ENCODE measurements around the gene ABTB2.
A peak's percentile ranks its signal among the peaks of the same experiment; 100 is the strongest.

The ABTB2 gene

DNA sequence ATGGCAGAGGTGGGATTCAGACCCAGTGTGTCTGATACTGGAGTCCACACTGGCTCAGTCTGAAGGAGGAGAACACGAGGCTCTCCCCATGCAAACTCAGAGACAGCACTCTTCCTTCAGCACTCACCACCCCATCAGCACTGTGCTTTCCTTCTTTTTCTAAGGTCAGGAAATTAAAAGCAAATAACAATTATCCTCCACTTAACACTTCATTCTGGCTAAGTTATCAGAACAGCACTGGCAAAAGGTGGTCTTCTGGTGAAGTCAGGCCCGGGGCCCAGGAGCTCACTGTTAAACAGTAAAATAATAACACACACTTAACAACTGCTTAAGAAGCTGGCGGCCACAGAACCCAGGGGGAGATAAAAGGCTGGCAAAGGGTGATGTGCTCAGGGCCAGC, 145.2 kb downstream of the ABTB2 start (continued):
- TF ChIP-seq, protein P1, sequence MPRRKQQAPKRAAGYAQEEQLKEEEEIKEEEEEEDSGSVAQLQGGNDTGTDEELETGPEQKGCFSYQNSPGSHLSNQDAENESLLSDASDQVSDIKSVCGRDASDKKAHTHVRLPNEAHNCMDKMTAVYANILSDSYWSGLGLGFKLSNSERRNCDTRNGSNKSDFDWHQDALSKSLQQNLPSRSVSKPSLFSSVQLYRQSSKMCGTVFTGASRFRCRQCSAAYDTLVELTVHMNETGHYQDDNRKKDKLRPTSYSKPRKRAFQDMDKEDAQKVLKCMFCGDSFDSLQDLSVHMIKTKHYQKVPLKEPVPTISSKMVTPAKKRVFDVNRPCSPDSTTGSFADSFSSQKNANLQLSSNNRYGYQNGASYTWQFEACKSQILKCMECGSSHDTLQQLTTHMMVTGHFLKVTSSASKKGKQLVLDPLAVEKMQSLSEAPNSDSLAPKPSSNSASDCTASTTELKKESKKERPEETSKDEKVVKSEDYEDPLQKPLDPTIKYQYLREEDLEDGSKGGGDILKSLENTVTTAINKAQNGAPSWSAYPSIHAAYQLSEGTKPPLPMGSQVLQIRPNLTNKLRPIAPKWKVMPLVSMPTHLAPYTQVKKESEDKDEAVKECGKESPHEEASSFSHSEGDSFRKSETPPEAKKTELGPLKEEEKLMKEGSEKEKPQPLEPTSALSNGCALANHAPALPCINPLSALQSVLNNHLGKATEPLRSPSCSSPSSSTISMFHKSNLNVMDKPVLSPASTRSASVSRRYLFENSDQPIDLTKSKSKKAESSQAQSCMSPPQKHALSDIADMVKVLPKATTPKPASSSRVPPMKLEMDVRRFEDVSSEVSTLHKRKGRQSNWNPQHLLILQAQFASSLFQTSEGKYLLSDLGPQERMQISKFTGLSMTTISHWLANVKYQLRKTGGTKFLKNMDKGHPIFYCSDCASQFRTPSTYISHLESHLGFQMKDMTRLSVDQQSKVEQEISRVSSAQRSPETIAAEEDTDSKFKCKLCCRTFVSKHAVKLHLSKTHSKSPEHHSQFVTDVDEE (CRISPR knock-in tag; IDR thresholded peaks at IDR 0.05), result no peak

DNA sequence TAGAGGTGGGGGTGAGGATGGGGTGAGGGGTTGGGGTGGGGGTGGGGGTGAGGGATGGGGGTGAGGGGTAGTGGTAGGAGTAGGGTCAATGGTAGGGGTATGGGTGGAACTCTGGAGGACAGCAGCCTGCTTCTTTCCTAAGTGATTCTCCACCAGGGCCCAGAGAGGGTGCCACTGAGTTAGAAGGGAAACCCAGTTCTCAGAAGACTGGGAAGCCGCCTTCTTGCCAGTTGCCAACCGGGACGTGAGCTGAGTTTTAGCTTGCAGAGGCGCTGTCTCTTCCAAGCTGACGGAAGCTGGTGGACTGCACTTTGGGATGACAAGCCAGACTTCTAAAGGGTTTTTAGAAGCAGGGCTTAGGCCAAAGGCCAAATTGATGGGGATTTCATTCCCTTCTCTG, 148.0 kb downstream of the ABTB2 start:
- no peak for ATAC-seq
- TF ChIP-seq, protein P2, sequence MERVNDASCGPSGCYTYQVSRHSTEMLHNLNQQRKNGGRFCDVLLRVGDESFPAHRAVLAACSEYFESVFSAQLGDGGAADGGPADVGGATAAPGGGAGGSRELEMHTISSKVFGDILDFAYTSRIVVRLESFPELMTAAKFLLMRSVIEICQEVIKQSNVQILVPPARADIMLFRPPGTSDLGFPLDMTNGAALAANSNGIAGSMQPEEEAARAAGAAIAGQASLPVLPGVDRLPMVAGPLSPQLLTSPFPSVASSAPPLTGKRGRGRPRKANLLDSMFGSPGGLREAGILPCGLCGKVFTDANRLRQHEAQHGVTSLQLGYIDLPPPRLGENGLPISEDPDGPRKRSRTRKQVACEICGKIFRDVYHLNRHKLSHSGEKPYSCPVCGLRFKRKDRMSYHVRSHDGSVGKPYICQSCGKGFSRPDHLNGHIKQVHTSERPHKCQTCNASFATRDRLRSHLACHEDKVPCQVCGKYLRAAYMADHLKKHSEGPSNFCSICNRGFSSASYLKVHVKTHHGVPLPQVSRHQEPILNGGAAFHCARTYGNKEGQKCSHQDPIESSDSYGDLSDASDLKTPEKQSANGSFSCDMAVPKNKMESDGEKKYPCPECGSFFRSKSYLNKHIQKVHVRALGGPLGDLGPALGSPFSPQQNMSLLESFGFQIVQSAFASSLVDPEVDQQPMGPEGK (CRISPR knock-in tag; IDR thresholded peaks at IDR 0.05; ENCODE audit: borderline replicate concordance), result no peak
- TF ChIP-seq ARNTL (CRISPR knock-in tag; IDR thresholded peaks at IDR 0.05; ENCODE audit: borderline replicate concordance, low read depth) (no peak), TOX (CRISPR knock-in tag; IDR thresholded peaks at IDR 0.05; ENCODE audit: borderline replicate concordance) (no peak), PPARA (CRISPR knock-in tag; IDR thresholded peaks at IDR 0.05; ENCODE audit: borderline replicate concordance) (no peak), GLIS3 (CRISPR knock-in tag; IDR thresholded peaks at IDR 0.05) (no peak), ISL1 (CRISPR knock-in tag; IDR thresholded peaks at IDR 0.05) (no peak), ESRRG (CRISPR knock-in tag; IDR thresholded peaks at IDR 0.05) (no peak), TCF4 (CRISPR knock-in tag; IDR thresholded peaks at IDR 0.05; ENCODE audit: borderline replicate concordance) (no peak), ZFP30 (CRISPR knock-in tag; IDR thresholded peaks at IDR 0.05) (no peak), ZNF8 (CRISPR knock-in tag; IDR thresholded peaks at IDR 0.05) (no peak), POU6F1 (CRISPR knock-in tag; IDR thresholded peaks at IDR 0.05; ENCODE audit: borderline replicate concordance, low read depth) (no peak), RARB (CRISPR knock-in tag; IDR thresholded peaks at IDR 0.05) (no peak), SNAI2 (CRISPR knock-in tag; IDR thresholded peaks at IDR 0.05) (no peak), ZNF70 (CRISPR knock-in tag; IDR thresholded peaks at IDR 0.05) (no peak), OSR1 (CRISPR knock-in tag; IDR thresholded peaks at IDR 0.05) (no peak)
- TF ChIP-seq, protein P1 (CRISPR knock-in tag; IDR thresholded peaks at IDR 0.05), result no peak
- TF ChIP-seq, protein P3, sequence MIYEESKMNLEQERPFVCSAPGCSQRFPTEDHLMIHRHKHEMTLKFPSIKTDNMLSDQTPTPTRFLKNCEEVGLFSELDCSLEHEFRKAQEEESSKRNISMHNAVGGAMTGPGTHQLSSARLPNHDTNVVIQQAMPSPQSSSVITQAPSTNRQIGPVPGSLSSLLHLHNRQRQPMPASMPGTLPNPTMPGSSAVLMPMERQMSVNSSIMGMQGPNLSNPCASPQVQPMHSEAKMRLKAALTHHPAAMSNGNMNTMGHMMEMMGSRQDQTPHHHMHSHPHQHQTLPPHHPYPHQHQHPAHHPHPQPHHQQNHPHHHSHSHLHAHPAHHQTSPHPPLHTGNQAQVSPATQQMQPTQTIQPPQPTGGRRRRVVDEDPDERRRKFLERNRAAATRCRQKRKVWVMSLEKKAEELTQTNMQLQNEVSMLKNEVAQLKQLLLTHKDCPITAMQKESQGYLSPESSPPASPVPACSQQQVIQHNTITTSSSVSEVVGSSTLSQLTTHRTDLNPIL (CRISPR knock-in tag; IDR thresholded peaks at IDR 0.05; ENCODE audit: low read depth), result no peak

- no peak for TF ChIP-seq ESRRG (CRISPR knock-in tag; IDR thresholded peaks at IDR 0.05)
- TF ChIP-seq CSDC2 (CRISPR knock-in tag; IDR thresholded peaks at IDR 0.05), result no peak
- TF ChIP-seq RARB (CRISPR knock-in tag; IDR thresholded peaks at IDR 0.05), result no peak
- no peak for TF ChIP-seq TCF4 (CRISPR knock-in tag; IDR thresholded peaks at IDR 0.05; ENCODE audit: borderline replicate concordance)
- no peak for TF ChIP-seq TOX (CRISPR knock-in tag; IDR thresholded peaks at IDR 0.05; ENCODE audit: borderline replicate concordance)
- TF ChIP-seq ZNF8 (CRISPR knock-in tag; IDR thresholded peaks at IDR 0.05), result no peak
- TF ChIP-seq SNAI2 (CRISPR knock-in tag; IDR thresholded peaks at IDR 0.05), result no peak
- no peak for TF ChIP-seq CSRNP3 (CRISPR knock-in tag; IDR thresholded peaks at IDR 0.05)
- TF ChIP-seq, protein P2 (CRISPR knock-in tag; IDR thresholded peaks at IDR 0.05; ENCODE audit: borderline replicate concordance), result no peak
- TF ChIP-seq PPARA (CRISPR knock-in tag; IDR thresholded peaks at IDR 0.05; ENCODE audit: borderline replicate concordance), result no peak
- no peak for TF ChIP-seq ZFP3 (CRISPR knock-in tag; IDR thresholded peaks at IDR 0.05)
- TF ChIP-seq BACH2 (CRISPR knock-in tag; IDR thresholded peaks at IDR 0.05; ENCODE audit: borderline replicate concordance), result no peak
- TF ChIP-seq ZNF70 (CRISPR knock-in tag; IDR thresholded peaks at IDR 0.05), result no peak
- no peak for TF ChIP-seq ZC3H10 (CRISPR knock-in tag; IDR thresholded peaks at IDR 0.05)
- TF ChIP-seq ZNF565 (CRISPR knock-in tag; conservative IDR thresholded peaks at IDR 0.05; ENCODE audit: low read depth), result no peak
- ATAC-seq, result peak; percentile 16; the same call in 1 of the 3 replicates
Measured at GRCh38 chr11:34208266-34209135, 149.3 kb downstream of the ABTB2 start.

Data from SK-N-SH treated with all-trans-retinoic acid at 6 μM for 48 hours (cell line).